GM19328 (cell line): ENCODE measurements around the gene ZNF385B.

Experiments
- ATAC-seq: cut with Tn5 transposase; IDR thresholded peaks from one replicate; pipeline ENCODE4 v1.9.1; 2021; ENCODE audit warnings: mild to moderate bottlenecking, moderate library complexity; ENCODE audit not compliant: unreplicated experiment

ZNF385B gene

GRCh38 chr2:179559108-179559806, 302.2 kb downstream of the ZNF385B start:
- no peak for ATAC-seq

DNA sequence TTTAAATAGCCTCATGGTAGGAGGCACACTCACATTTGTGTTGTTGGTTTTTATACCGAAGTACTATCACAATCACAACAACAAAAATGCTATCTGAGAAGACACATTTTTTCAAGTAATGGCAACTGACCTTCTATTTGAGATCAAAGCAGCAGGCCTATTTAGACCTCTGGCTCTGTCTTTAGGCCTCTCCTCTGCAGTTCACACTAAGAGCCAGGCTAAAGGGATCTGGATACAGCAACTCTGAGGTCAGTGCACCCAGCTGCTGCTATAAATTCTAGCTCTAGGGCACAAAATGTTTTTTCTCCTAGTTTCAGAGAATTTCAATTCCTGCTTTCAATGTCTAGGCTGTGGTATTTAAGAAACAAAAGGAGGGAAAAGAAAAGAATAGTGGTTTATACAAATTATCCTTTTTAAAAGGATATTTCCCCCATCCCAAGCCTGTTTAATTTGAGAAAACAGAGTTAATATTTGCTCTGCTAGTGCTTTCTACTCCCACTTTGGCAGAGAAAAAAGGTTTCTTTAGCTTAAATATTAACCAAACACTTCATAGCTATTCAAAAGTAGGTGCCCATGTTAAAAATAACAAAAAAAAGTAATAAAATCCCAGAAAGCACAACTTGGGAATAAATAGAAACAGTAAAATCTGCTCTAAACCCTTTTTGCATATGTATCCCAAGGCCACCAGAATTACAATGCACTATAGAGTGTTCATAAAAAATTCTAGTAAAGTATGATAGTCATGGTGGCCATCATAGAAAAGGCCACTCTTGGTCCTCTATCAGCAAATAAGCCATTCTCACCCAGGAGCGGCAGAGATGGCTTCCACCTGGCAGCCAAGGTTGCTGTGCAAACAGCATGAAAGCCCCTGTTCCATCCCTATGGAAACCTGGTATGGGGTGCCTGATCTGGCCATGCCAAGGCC, 303.1 kb downstream of the ZNF385B start:
- no peak for ATAC-seq

- no peak for ATAC-seq
These were observed 305.0 kb downstream of the ZNF385B start for GRCh38 chr2:179556425-179556824.

DNA sequence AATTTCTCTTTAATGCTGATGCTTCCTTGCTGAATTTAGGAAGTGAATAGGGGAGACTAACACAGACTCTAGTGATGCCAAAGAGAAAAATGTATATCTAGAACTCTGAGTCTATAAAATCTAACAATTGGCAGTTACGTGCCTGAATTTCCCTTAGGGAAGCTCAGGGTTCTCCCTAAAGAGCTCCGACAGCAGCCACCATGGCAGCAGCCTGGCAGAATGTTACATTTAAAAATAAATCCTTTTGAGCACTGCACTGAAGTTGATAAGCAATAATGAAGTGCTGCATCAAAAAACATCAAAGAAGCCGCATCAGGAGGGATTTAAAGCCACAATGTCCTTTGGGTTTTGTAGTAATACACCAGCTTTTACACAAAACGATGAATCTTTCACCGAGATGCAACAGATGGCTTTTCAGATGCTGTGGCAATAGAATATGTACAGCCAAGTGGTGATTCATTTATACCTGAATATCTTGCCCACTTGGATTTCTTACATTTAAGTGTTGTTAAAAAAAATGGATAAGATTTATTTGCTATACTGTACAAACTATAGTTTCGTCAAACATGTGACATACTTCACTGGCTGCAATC, 305.6 kb downstream of the ZNF385B start:
- no peak for ATAC-seq

DNA sequence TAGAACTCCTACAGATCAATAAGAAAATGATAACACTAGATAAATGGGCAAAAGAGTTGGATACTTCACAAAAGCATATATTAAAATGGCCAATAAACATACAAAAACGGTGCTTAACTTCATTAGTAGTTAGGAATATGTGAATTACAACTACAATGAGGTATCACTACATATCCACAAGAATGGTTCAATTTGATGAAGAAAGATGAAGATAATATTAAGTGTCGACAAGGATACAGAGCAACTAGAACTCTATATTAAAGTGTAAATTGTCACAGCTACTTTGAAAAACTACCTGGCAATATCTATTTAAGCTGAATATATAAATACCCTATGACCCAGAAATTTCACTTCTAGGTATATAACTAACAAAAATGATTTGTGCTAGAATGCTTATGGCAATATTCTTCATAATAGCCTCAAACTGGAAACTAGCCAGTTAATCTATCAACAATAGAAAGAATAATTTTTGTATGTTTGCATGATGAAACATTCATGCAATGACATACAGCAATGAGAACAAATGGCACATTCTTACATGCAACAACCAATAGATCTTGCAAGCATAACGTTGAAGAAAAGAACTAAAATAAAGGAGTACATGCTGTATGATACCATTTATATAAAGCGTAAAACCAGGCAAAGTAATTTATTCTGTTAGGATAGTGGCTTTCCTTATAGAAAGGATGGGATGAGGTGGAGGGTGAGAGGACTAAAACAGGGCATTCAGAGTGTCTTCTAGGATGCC, 306.6 kb downstream of the ZNF385B start:
- ATAC-seq: no peak

- no peak for ATAC-seq
These were observed 308.0 kb downstream of the ZNF385B start for GRCh38 chr2:179553382-179553781.

DNA sequence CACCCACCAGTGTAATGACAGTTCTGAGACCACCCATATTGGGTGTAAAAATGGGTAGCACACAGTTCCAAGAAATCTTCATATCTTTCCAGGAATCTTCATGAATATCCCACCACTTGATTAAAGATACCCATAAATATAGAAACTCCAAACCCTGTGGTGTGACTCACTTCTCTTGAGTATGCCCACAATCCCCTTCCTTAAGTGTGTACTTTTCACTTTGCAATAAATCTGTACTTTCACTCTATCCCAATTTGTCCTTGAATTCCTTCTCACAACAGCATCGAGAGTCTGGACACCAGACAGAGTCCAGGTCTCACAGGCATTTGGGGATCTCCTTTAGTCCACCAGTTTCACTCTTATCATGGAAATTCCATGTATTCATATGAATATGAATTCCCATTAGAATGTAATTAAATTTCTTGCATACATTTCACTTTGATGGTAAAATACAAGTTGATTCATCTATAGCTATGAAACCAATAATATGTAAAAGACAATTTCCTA, 309.8 kb downstream of the ZNF385B start:
- ATAC-seq: no peak

DNA sequence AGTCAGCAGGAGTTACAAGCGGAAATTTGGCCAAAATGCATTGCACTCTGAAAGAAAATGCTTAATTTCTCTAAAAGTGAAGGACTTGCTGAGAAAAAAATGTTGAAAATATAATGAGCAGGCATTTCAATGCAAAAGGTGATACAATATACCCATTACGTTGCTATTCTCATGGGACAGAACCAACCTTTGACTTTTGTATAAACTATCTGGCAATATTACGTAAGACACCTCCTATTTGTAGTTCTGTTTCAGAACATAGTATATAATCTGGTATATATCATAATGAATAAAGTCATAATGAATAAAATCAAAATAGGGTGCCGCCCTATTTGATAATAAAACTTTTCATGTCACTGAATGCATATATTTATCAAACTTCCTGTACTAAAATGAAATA, 310.6 kb downstream of the ZNF385B start:
- ATAC-seq: no peak

DNA sequence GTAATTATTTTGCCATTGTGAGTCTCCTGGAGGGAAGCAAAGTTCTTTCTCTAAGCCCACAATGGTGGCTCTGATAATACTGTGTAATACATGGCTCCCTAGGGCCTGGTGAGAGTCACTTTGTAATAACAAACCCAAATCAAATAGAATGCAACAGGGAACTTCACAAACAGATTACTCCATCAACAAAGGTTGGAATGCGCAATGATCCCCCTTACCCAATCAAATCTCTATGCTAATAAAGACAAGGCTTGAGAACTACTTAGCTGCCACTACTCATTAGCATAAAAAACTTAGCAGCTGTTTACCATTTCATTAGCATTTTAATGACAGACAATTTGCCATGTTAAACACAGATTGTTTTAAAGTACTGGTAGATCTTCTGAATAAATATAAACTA, 311.2 kb downstream of the ZNF385B start:
- no peak for ATAC-seq

DNA sequence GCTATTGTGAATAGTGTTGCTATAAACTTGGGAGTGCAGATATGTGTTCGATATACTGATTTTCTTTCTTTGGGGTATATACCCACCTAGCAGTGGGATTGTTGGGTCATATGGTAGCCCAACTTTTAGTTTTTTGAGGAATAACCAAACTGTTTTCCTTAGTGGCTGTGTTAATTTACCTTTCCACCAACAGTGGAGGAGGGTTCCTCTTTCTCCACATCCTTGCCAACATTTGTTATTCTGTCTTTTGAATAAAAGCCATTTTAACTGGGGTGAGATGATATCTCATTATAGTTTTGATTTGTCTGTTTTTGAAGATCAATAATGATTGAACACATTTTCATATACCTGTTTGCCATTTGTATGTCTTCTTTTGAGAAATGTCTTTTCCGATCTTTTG, 314.8 kb downstream of the ZNF385B start:
- ATAC-seq: no peak

DNA sequence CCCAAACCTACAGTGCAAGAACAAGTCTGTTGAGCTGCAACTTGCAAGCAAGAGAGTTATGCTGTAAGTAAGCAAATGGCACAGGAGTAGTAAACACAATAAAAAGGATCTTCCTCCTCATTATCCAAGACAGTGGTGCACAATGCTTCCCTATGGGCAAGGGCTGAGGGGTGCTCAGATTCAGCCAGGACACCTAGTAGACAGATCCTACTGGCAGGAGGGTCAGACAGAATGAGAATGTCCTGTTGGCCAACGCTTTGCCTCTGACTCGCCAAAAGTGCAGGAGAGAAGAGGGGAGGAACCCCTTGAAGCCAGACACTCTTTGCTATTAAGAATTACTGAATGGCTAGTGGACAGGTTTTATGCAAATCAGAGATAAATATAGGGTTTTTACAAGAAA, 316.4 kb downstream of the ZNF385B start:
- no peak for ATAC-seq

- no peak for ATAC-seq
These were observed 318.0 kb downstream of the ZNF385B start for GRCh38 chr2:179543361-179543901.

DNA sequence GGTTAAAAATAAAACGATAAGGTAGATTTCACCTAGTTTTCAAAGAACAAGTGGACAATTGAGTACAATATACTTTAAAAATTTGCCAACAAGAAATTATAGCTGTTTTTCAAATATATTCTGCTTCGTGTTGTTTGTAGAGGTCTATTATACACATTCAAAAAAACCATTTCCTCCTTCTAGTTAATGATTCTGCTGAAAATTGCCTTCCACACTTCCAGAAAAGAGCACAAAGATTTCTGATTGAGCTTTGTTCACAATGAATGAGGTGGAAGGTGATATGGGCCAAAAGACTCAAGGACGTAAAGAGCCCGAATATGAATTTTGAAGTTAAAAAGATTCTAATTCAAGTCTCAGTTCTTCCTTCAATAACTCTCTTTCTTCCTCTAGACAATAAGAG, 319.8 kb downstream of the ZNF385B start:
- ATAC-seq: no peak

- ATAC-seq: no peak
These were observed 322.3 kb downstream of the ZNF385B start for GRCh38 chr2:179539124-179539511.

GRCh38 chr2:179538406-179539123, 322.8 kb downstream of the ZNF385B start:
- ATAC-seq: no peak

GRCh38 chr2:179536185-179536584, 325.2 kb downstream of the ZNF385B start:
- ATAC-seq: no peak

DNA sequence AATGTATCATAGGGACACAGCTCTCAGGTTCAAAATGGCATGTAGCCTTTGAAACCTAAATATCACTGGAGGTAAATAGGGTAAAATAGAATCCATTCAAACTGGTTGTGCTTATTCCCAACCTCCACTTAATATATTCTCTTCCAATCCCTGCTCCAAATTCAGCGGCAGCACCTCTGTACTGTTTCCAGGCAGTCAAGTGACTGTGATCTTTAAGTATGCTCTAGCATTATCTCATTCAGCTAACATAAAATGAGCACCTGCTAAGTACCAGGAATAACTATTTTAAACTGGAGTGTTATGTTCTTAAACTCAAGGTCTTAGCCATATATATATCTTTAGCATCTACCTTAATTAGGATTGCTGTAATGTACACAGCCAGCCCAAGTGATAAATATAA, 327.5 kb downstream of the ZNF385B start:
- no peak for ATAC-seq

GRCh38 chr2:179532863-179533278, 328.5 kb downstream of the ZNF385B start:
- ATAC-seq: no peak

- ATAC-seq: no peak
These were observed 332.8 kb downstream of the ZNF385B start for GRCh38 chr2:179528576-179529069.

DNA sequence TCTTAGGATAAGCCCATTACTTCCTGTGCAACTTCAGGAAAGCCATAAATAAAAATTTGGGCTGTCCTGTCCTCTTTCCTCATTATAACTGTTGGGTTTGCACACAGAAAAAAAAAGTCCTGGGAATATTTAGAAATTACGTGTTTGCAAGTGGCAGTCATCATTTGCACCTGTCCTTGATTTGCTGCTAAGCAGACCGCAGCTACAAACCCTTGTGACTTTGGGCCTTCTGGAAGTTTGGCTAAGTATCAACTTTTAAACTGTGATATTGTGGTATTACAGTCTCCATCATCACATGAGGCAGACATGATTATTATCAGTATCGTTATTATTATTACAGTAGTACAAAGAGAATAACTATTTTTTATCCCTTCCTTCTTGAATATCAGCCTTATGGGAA, 336.1 kb downstream of the ZNF385B start:
- no peak for ATAC-seq
